Measurements from ENCODE around the gene C2CD4D.
"Not testable (repeated sequence)": the region's sequence is repeated elsewhere in the genome, so short reads cannot be mapped to it uniquely, and the experiment has no call there.

Gene C2CD4D

GRCh38 chr1:151839457-151840403, at the start of gene C2CD4D:
Gene C2CD4D, minus strand, starts transcription at chr1:151839820. Its CDS starts 831 bp downstream, at chr1:151838989.
- no peaks in the 10 kb centered on the region for H3K36me3 ChIP-seq (ENCODE audit: control insufficient read depth, low read depth, low read length)
- peak within 1 kb of the TSS; percentile 56 for H3K27ac ChIP-seq (ENCODE audit: low read length)
- H3K27me3 ChIP-seq (ENCODE audit: control insufficient read depth, insufficient read depth, low read length) = peaks cover 34% of the 10 kb centered on the region
- H3K4me1 ChIP-seq (ENCODE audit: control insufficient read depth, low read depth, low read length) = peaks cover 8% of the 10 kb centered on the region
- peak within 1 kb of the TSS; percentile 86 for H3K9ac ChIP-seq (ENCODE audit: low read length)
- no peaks in the 10 kb centered on the region for H3K9me3 ChIP-seq (ENCODE audit: control insufficient read depth, low read depth, low read length)
- H3K4me3 ChIP-seq (ENCODE audit: low read length) = peak within 1 kb of the TSS; percentile 59

GRCh38 chr1:151888972-151889570, 49.5 kb upstream of the C2CD4D start:
- H3K9ac ChIP-seq (ENCODE audit: low read length) = no peak overlapping the region
- no peaks in the 10 kb centered on the region for H3K4me1 ChIP-seq (ENCODE audit: control insufficient read depth, low read depth, low read length)
- H3K27ac ChIP-seq (ENCODE audit: low read length) = no peak overlapping the region
- H3K9me3 ChIP-seq (ENCODE audit: control insufficient read depth, low read depth, low read length) = no peaks in the 10 kb centered on the region
- no peak overlapping the region for H3K4me3 ChIP-seq (ENCODE audit: low read length)
- no peaks in the 10 kb centered on the region for H3K27me3 ChIP-seq (ENCODE audit: control insufficient read depth, insufficient read depth, low read length)
- H3K36me3 ChIP-seq (ENCODE audit: control insufficient read depth, low read depth, low read length) = no peaks in the 10 kb centered on the region

- Histone ChIP-seq H3K27me3 (ENCODE audit: control insufficient read depth, insufficient read depth, low read length) (no peaks in the 10 kb centered on the region), H3K4me1 (ENCODE audit: control insufficient read depth, low read depth, low read length) (no peaks in the 10 kb centered on the region), H3K9me3 (ENCODE audit: control insufficient read depth, low read depth, low read length) (no peaks in the 10 kb centered on the region), H3K27ac (ENCODE audit: low read length) (no peak overlapping the region), H3K9ac (ENCODE audit: low read length) (no peak overlapping the region), H3K4me3 (ENCODE audit: low read length) (no peak overlapping the region), H3K36me3 (ENCODE audit: control insufficient read depth, low read depth, low read length) (no peaks in the 10 kb centered on the region)
Measured at GRCh38 chr1:151887028-151887427, 47.4 kb upstream of the C2CD4D start.

GRCh38 chr1:151885479-151885878, 45.9 kb upstream of the C2CD4D start:
- H3K4me3 ChIP-seq (ENCODE audit: low read length) = no peak overlapping the region
- H3K4me1 ChIP-seq (ENCODE audit: control insufficient read depth, low read depth, low read length) = no peaks in the 10 kb centered on the region
- no peaks in the 10 kb centered on the region for H3K9me3 ChIP-seq (ENCODE audit: control insufficient read depth, low read depth, low read length)
- H3K27ac ChIP-seq (ENCODE audit: low read length) = no peak overlapping the region
- no peaks in the 10 kb centered on the region for H3K27me3 ChIP-seq (ENCODE audit: control insufficient read depth, insufficient read depth, low read length)
- no peak overlapping the region for H3K9ac ChIP-seq (ENCODE audit: low read length)
- no peaks in the 10 kb centered on the region for H3K36me3 ChIP-seq (ENCODE audit: control insufficient read depth, low read depth, low read length)

GRCh38 chr1:151884879-151885278, 45.3 kb upstream of the C2CD4D start:
- H3K36me3 ChIP-seq (ENCODE audit: control insufficient read depth, low read depth, low read length); H3K4me1 ChIP-seq (ENCODE audit: control insufficient read depth, low read depth, low read length); H3K9ac ChIP-seq (ENCODE audit: low read length); H3K27me3 ChIP-seq (ENCODE audit: control insufficient read depth, insufficient read depth, low read length); H3K9me3 ChIP-seq (ENCODE audit: control insufficient read depth, low read depth, low read length); H3K4me3 ChIP-seq (ENCODE audit: low read length); H3K27ac ChIP-seq (ENCODE audit: low read length): not testable (repeated sequence)

- H3K4me3 ChIP-seq (ENCODE audit: low read length); H3K36me3 ChIP-seq (ENCODE audit: control insufficient read depth, low read depth, low read length); H3K9ac ChIP-seq (ENCODE audit: low read length); H3K9me3 ChIP-seq (ENCODE audit: control insufficient read depth, low read depth, low read length); H3K27ac ChIP-seq (ENCODE audit: low read length); H3K27me3 ChIP-seq (ENCODE audit: control insufficient read depth, insufficient read depth, low read length); H3K4me1 ChIP-seq (ENCODE audit: control insufficient read depth, low read depth, low read length): not testable (repeated sequence)
Measured at GRCh38 chr1:151884445-151884844, 44.8 kb upstream of the C2CD4D start.

GRCh38 chr1:151883898-151884297, 44.3 kb upstream of the C2CD4D start:
- not testable (repeated sequence) for H3K9me3 ChIP-seq (ENCODE audit: control insufficient read depth, low read depth, low read length); H3K4me3 ChIP-seq (ENCODE audit: low read length); H3K4me1 ChIP-seq (ENCODE audit: control insufficient read depth, low read depth, low read length); H3K27me3 ChIP-seq (ENCODE audit: control insufficient read depth, insufficient read depth, low read length); H3K27ac ChIP-seq (ENCODE audit: low read length); H3K36me3 ChIP-seq (ENCODE audit: control insufficient read depth, low read depth, low read length); H3K9ac ChIP-seq (ENCODE audit: low read length)

- H3K27ac ChIP-seq (ENCODE audit: low read length); H3K9ac ChIP-seq (ENCODE audit: low read length); H3K9me3 ChIP-seq (ENCODE audit: control insufficient read depth, low read depth, low read length); H3K4me1 ChIP-seq (ENCODE audit: control insufficient read depth, low read depth, low read length); H3K27me3 ChIP-seq (ENCODE audit: control insufficient read depth, insufficient read depth, low read length); H3K36me3 ChIP-seq (ENCODE audit: control insufficient read depth, low read depth, low read length); H3K4me3 ChIP-seq (ENCODE audit: low read length): not testable (repeated sequence)
Measured at GRCh38 chr1:151882918-151883317, 43.3 kb upstream of the C2CD4D start.

- Histone ChIP-seq H3K9ac (ENCODE audit: low read length) (no peak overlapping the region), H3K4me3 (ENCODE audit: low read length) (no peak overlapping the region), H3K36me3 (ENCODE audit: control insufficient read depth, low read depth, low read length) (no peaks in the 10 kb centered on the region), H3K4me1 (ENCODE audit: control insufficient read depth, low read depth, low read length) (no peaks in the 10 kb centered on the region), H3K9me3 (ENCODE audit: control insufficient read depth, low read depth, low read length) (no peaks in the 10 kb centered on the region), H3K27me3 (ENCODE audit: control insufficient read depth, insufficient read depth, low read length) (no peaks in the 10 kb centered on the region), H3K27ac (ENCODE audit: low read length) (no peak overlapping the region)
Measured at GRCh38 chr1:151882466-151882865, 42.8 kb upstream of the C2CD4D start.

GRCh38 chr1:151881479-151881878, 41.9 kb upstream of the C2CD4D start:
- Histone ChIP-seq H3K4me3 (ENCODE audit: low read length) (no peak overlapping the region), H3K36me3 (ENCODE audit: control insufficient read depth, low read depth, low read length) (no peaks in the 10 kb centered on the region), H3K9me3 (ENCODE audit: control insufficient read depth, low read depth, low read length) (no peaks in the 10 kb centered on the region), H3K27ac (ENCODE audit: low read length) (no peak overlapping the region), H3K9ac (ENCODE audit: low read length) (no peak overlapping the region), H3K4me1 (ENCODE audit: control insufficient read depth, low read depth, low read length) (no peaks in the 10 kb centered on the region), H3K27me3 (ENCODE audit: control insufficient read depth, insufficient read depth, low read length) (no peaks in the 10 kb centered on the region)

- H3K27ac ChIP-seq (ENCODE audit: low read length) = no peak overlapping the region
- H3K4me3 ChIP-seq (ENCODE audit: low read length) = no peak overlapping the region
- H3K36me3 ChIP-seq (ENCODE audit: control insufficient read depth, low read depth, low read length) = peaks cover 3% of the 10 kb centered on the region
- H3K9me3 ChIP-seq (ENCODE audit: control insufficient read depth, low read depth, low read length) = no peaks in the 10 kb centered on the region
- H3K4me1 ChIP-seq (ENCODE audit: control insufficient read depth, low read depth, low read length) = peaks cover 3% of the 10 kb centered on the region
- no peak overlapping the region for H3K9ac ChIP-seq (ENCODE audit: low read length)
- no peaks in the 10 kb centered on the region for H3K27me3 ChIP-seq (ENCODE audit: control insufficient read depth, insufficient read depth, low read length)
Measured at GRCh38 chr1:151875419-151876097, 35.9 kb upstream of the C2CD4D start.
